K562 (cell line): ENCODE results near the gene ERVK3-1.
"Not testable (repeated sequence)": the region's sequence is repeated elsewhere in the genome, so short reads cannot be mapped to it uniquely, and the experiment has no call there.

Experiments
- MNT ChIP-seq, 2 experiments: fragments of 450-650 bp; conservative IDR thresholded peaks; 2 replicates each; pipeline ENCODE4 v1.6.1; 2017; ENCODE audit warnings: mild to moderate bottlenecking in 2 of 2, moderate library complexity in 2 of 2
- NFRKB ChIP-seq: fragments of 450-650 bp; IDR thresholded peaks from 2 replicates; pipeline ENCODE4 v1.6.1; 2016; ENCODE audit warnings: low read depth
- TF ChIP-seq, protein P1 (sequence below), 3 experiments: IDR thresholded peaks in 2 of 3; conservative IDR thresholded peaks in 1 of 3; 2 replicates each; pipeline ENCODE4 v1.5.1; 2011 to 2012; ENCODE audit warnings: low read length in 3 of 3, mild to moderate bottlenecking in 3 of 3, control low read depth in 2 of 3, improper control_type of control experiment in 1 of 3, inconsistent platforms in 1 of 3, low read depth in 1 of 3, mixed read lengths in 1 of 3, moderate library complexity in 1 of 3; ENCODE audit not compliant: insufficient read depth in 2 of 3

DNA sequence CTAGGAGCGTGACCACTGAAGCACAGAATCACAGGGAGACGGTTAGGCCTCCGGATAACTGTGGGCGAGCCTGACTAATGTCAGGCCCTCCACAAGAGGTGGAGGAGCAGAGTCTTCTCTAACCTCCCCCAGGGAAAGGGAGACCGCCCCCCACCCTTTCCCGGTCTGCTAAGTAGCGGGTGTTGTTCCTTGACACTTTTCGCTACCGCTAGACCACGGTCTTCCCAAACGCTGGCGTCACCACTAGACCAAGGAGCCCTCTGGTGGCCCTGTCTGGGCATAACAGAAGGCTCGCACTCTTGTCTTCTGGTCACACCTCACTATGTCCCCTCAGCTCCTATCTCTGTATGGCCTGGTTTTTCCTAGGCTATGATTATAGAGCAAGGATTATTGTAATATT, 5.5 kb downstream of the ERVK3-1 start:
- not testable (repeated sequence) for TF ChIP-seq MNT (conservative IDR thresholded peaks at IDR 0.05); NFRKB
- TF ChIP-seq, protein P1, sequence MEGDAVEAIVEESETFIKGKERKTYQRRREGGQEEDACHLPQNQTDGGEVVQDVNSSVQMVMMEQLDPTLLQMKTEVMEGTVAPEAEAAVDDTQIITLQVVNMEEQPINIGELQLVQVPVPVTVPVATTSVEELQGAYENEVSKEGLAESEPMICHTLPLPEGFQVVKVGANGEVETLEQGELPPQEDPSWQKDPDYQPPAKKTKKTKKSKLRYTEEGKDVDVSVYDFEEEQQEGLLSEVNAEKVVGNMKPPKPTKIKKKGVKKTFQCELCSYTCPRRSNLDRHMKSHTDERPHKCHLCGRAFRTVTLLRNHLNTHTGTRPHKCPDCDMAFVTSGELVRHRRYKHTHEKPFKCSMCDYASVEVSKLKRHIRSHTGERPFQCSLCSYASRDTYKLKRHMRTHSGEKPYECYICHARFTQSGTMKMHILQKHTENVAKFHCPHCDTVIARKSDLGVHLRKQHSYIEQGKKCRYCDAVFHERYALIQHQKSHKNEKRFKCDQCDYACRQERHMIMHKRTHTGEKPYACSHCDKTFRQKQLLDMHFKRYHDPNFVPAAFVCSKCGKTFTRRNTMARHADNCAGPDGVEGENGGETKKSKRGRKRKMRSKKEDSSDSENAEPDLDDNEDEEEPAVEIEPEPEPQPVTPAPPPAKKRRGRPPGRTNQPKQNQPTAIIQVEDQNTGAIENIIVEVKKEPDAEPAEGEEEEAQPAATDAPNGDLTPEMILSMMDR (IDR thresholded peaks at IDR 0.05 in 2 of 3, conservative IDR thresholded peaks at IDR 0.05 in 1 of 3; ENCODE audit: insufficient read depth in 2 of 3, low read depth in 1 of 3, low read length in 3 of 3), result 0 out of 6 replicates have a peak, but pooled peaks of 1 of the 3 experiments have one; percentile 15
